ENCODE data around the gene ARL6.

ARL6 gene

GRCh38 chr3:97742036-97742435 lies 22.5 kb upstream of the ARL6 start:
- no peak for TF ChIP-seq CTCF (IDR thresholded peaks at IDR 0.05; ENCODE audit: insufficient read depth, low read depth, low read length, missing control alignments)

GRCh38 chr3:97744289-97744688 lies 20.3 kb upstream of the ARL6 start:
- no peak overlapping the region for H3K4me3 ChIP-seq (ENCODE audit: low read length)
- no peak for TF ChIP-seq CTCF (IDR thresholded peaks at IDR 0.05; ENCODE audit: insufficient read depth, low read depth, low read length, missing control alignments)
- no peak for DNase-seq (ENCODE audit: low read depth)

More at GRCh38 chr3:97742036-97742435, 22.5 kb upstream of the ARL6 start:
- no peak for DNase-seq (ENCODE audit: low read depth)
- H3K4me3 ChIP-seq (ENCODE audit: low read length): no peak overlapping the region

DNA sequence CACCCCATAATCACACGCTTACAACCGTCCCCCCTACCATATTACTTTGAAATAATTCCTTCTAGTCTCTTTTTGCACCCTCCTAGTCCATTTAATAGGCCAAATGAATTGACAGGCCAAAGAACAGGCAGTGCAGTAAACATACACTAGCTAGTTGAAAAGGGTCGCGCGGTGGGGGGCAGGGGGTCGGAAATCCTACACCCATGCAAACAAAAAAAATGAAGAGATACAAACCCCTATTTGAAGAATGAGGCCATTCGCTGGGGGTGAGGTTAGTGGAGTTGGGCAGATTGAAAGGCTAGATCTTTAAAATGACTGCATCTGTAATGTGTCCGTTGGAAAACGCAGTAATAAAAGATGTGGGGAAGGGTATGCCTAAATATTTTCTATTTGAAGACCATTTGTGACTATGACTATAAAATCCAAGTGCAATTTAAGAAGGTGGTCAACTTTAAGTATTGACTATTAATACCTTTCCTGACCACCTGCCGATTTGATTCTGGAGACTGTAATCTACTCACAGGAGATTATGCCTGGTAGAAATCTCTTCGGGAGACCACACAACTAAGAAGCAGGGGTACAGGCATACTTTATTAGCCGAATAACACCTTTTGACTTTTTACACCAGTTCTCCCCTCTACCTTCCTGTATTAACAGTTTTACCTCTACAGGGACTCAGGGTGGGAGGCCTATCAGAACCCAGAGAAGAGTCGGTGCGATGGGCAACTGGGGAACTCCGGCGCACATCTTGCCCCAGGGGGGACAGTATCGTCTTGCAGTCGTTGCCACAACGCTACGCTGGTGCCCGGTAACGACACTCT lies 762 bp upstream of the ARL6 start:
- peak overlapping the region; percentile 67 for H3K4me3 ChIP-seq (ENCODE audit: low read length)
- no peak for DNase-seq (ENCODE audit: low read depth)
- TF ChIP-seq CTCF (IDR thresholded peaks at IDR 0.05; ENCODE audit: insufficient read depth, low read depth, low read length, missing control alignments): no peak

DNA sequence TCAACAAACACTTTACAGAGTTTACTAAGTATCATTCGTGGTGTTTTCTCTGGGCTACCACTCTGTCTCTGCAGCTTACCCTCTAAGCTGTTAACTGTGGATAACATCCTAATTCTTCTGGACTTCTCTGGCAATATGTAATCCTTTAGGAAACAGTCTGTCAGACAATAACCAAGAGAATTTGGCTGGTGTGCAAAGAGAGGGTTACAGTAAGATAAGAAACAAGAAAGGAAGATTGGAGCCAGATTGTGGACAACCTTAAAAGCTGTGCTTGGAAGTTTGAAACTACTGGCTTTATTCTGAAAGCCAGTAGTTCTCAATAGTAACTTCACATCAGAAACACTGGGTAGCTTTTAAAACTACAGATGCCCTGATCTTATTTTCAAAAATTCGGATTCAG lies 778 bp downstream of the ARL6 start:
- no peak for TF ChIP-seq CTCF (IDR thresholded peaks at IDR 0.05; ENCODE audit: insufficient read depth, low read depth, low read length, missing control alignments)
- peak overlapping the region; percentile 67 for H3K4me3 ChIP-seq (ENCODE audit: low read length)
- DNase-seq (ENCODE audit: low read depth): no peak

GRCh38 chr3:97772926-97773325 lies 8.4 kb downstream of the ARL6 start:
- no peak overlapping the region for H3K4me3 ChIP-seq (ENCODE audit: low read length)
- no peak for DNase-seq (ENCODE audit: low read depth)
- no peak for TF ChIP-seq CTCF (IDR thresholded peaks at IDR 0.05; ENCODE audit: insufficient read depth, low read depth, low read length, missing control alignments)

- no peak for TF ChIP-seq CTCF (IDR thresholded peaks at IDR 0.05; ENCODE audit: insufficient read depth, low read depth, low read length, missing control alignments)
- no peak for DNase-seq (ENCODE audit: low read depth)
- H3K4me3 ChIP-seq (ENCODE audit: low read length): no peak overlapping the region
Measured at GRCh38 chr3:97778152-97778551, 13.6 kb downstream of the ARL6 start.
